Neural cell (in vitro differentiated cells): ENCODE results near the gene CDH9. TPM values are rescaled to one million over a fixed set of nuclear protein-coding genes. Genes with fewer than 3 reads are reported as not detected.

ENCODE experiments used
- H2AFZ ChIP-seq: fragments of 200-600, 300-800 bp; sonication (generic), shearing (Covaris generic); 2 replicates; pipeline ENCODE4 v1.6.0; 2014; ENCODE audit warnings: low read depth, mild to moderate bottlenecking, antibody characterized with exemption, low read length, moderate library complexity
- H3F3A ChIP-seq: fragments of 200-600 bp; shearing (Covaris generic); 2 replicates; pipeline ENCODE4 v1.6.1; 2016; ENCODE audit warnings: mild to moderate bottlenecking, moderate library complexity, mixed read lengths, antibody characterized with exemption, low read length; ENCODE audit not compliant: insufficient read depth, poor library complexity, severe bottlenecking
- H3K27ac ChIP-seq: fragments of 200-600, 300-800 bp; sonication (generic), shearing (Covaris generic); 2 replicates; pipeline ENCODE4 v1.5.1; 2014; ENCODE audit warnings: mild to moderate bottlenecking, low read length, moderate library complexity
- H3K27me3 ChIP-seq: fragments of 300-800, 200-600 bp; sonication (generic), shearing (Covaris generic); 2 replicates; pipeline ENCODE4 v1.6.0; 2014; ENCODE audit warnings: mild to moderate bottlenecking, low read depth, low read length, moderate library complexity; ENCODE audit not compliant: insufficient read depth
- H3K36me3 ChIP-seq: fragments of 300-800, 200-600 bp; sonication (generic), shearing (Covaris generic); 2 replicates; pipeline ENCODE4 v1.5.1; 2014; ENCODE audit warnings: mild to moderate bottlenecking, antibody characterized with exemption, low read length, moderate library complexity; ENCODE audit not compliant: insufficient read depth
- H3K4me2 ChIP-seq: fragments of 300-800, 200-600 bp; sonication (generic), shearing (Covaris generic); 2 replicates; pipeline ENCODE4 v1.6.0; 2014; ENCODE audit warnings: mild to moderate bottlenecking, low read length
- H3K4me3 ChIP-seq: fragments of 300-800, 200-600 bp; sonication (generic), shearing (Covaris generic); 2 replicates; pipeline ENCODE4 v1.5.1; 2014; ENCODE audit warnings: mild to moderate bottlenecking, low read length, moderate library complexity
- H3K79me2 ChIP-seq: fragments of 200-600 bp; shearing (Covaris generic); replicated peaks from 2 replicates; pipeline ENCODE4 v1.6.0; 2014; ENCODE audit warnings: mild to moderate bottlenecking, low read length, moderate library complexity; ENCODE audit not compliant: insufficient read depth
- H3K9ac ChIP-seq: fragments of 300-800, 200-600 bp; sonication (generic), shearing (Covaris generic); 2 replicates; pipeline ENCODE4 v1.6.1; 2016; ENCODE audit warnings: mild to moderate bottlenecking, low read length, mixed read lengths
- H3K9me2 ChIP-seq: fragments of 200-600 bp; shearing (Covaris generic); 2 replicates; pipeline ENCODE4 v1.6.1; 2016; ENCODE audit warnings: mild to moderate bottlenecking, low read length, mixed read lengths; ENCODE audit not compliant: insufficient read depth
- H3K9me3 ChIP-seq: fragments of 200-600, 300-800 bp; sonication (generic), shearing (Covaris generic); 2 replicates; pipeline ENCODE4 v1.6.1; 2016; ENCODE audit warnings: mild to moderate bottlenecking, mixed run types, low read length, moderate library complexity, mixed read lengths
- H4K20me1 ChIP-seq: fragments of 200-600 bp; shearing (Covaris generic); 2 replicates; pipeline ENCODE4 v1.6.1; 2016; ENCODE audit warnings: mild to moderate bottlenecking, mixed run types; ENCODE audit not compliant: insufficient read depth
- CTCF ChIP-seq: fragments of 450-650 bp; IDR thresholded peaks from 2 replicates; pipeline ENCODE4 v1.5.1; 2014; ENCODE audit warnings: antibody characterized with exemption, mild to moderate bottlenecking, moderate library complexity; ENCODE audit not compliant: poor library complexity, severe bottlenecking
- EP300 ChIP-seq: fragments of 450-650 bp; conservative IDR thresholded peaks from 2 replicates; pipeline ENCODE4 v1.6.1; 2014; ENCODE audit warnings: antibody characterized with exemption, mild to moderate bottlenecking, moderate library complexity; ENCODE audit not compliant: poor library complexity, severe bottlenecking
- EZH2 ChIP-seq: fragments of 200-600, 300-800 bp; shearing (Covaris generic), sonication (generic); IDR thresholded peaks from 2 replicates; pipeline ENCODE4 v1.6.1; 2014; ENCODE audit warnings: antibody characterized with exemption, low read length, borderline replicate concordance, mild to moderate bottlenecking; ENCODE audit not compliant: insufficient read depth, poor library complexity, severe bottlenecking
- MXI1 ChIP-seq: fragments of 450-650 bp; conservative IDR thresholded peaks from 2 replicates; pipeline ENCODE4 v1.6.1; 2014; ENCODE audit warnings: antibody characterized with exemption, mild to moderate bottlenecking; ENCODE audit not compliant: poor library complexity, severe bottlenecking
- POLR2AphosphoS5 ChIP-seq: IDR thresholded peaks from 2 replicates; pipeline ENCODE4 v1.6.1; 2012
- RAD21 ChIP-seq: fragments of 450-650 bp; conservative IDR thresholded peaks from 2 replicates; pipeline ENCODE4 v1.6.1; 2014; ENCODE audit warnings: antibody characterized with exemption, mild to moderate bottlenecking, moderate library complexity
- REST ChIP-seq: IDR thresholded peaks from 2 replicates; pipeline ENCODE4 v1.6.1; 2012; ENCODE audit warnings: borderline replicate concordance
- SMC3 ChIP-seq: fragments of 450-650 bp; conservative IDR thresholded peaks from 2 replicates; pipeline ENCODE4 v1.6.1; 2014; ENCODE audit warnings: antibody characterized with exemption, mild to moderate bottlenecking, moderate library complexity; ENCODE audit not compliant: poor library complexity
- TAF1 ChIP-seq: IDR thresholded peaks from 2 replicates; pipeline ENCODE4 v1.6.1; 2012; ENCODE audit warnings: low read depth
- polyA plus RNA-seq: library from polyadenylated mRNA; depleted of rRNA; stranded (reverse); fragments of >200 nt; gene quantifications from 2 replicates; pipeline ENCODE4 v1.2.3, GENCODE V29; 2014

The CDH9 gene
- polyA plus RNA-seq, 1 donor from 2014 or later = 1.7 TPM

GRCh38 chr5:26955161-26955560 is 83.2 kb downstream of the CDH9 start:
- Histone ChIP-seq H2AFZ (no peak overlapping the region), H3K9me3 (no peaks in the 10 kb centered on the region), H3F3A (no peaks in the 10 kb centered on the region), H3K27me3 (no peaks in the 10 kb centered on the region), H3K4me2 (no peak overlapping the region), H3K79me2 (no peaks in the 10 kb centered on the region), H3K36me3 (no peaks in the 10 kb centered on the region), H3K9me2 (no peaks in the 10 kb centered on the region), H3K27ac (no peak overlapping the region), H3K9ac (no peak overlapping the region), H4K20me1 (no peaks in the 10 kb centered on the region), H3K4me3 (no peak overlapping the region)
- TF ChIP-seq POLR2AphosphoS5 (no peak), TAF1 (no peak), RAD21 (no peak), MXI1 (no peak), EP300 (no peak), EZH2 (no peak), REST (no peak), CTCF (no peak), SMC3 (no peak)

- no peak overlapping the region for H3K4me3 ChIP-seq
- no peaks in the 10 kb centered on the region for H3K9me3 ChIP-seq
- H3K27ac ChIP-seq = no peak overlapping the region
- H3F3A ChIP-seq = no peaks in the 10 kb centered on the region
- H3K9ac ChIP-seq = no peak overlapping the region
- H2AFZ ChIP-seq = no peak overlapping the region
- no peaks in the 10 kb centered on the region for H3K79me2 ChIP-seq
- no peaks in the 10 kb centered on the region for H3K27me3 ChIP-seq
- H3K36me3 ChIP-seq = no peaks in the 10 kb centered on the region
- H3K4me2 ChIP-seq = no peak overlapping the region
- H4K20me1 ChIP-seq = no peaks in the 10 kb centered on the region
- no peaks in the 10 kb centered on the region for H3K9me2 ChIP-seq
- TF ChIP-seq TAF1 (no peak), EP300 (no peak), REST (no peak), MXI1 (no peak), EZH2 (no peak), CTCF (no peak), SMC3 (no peak), POLR2AphosphoS5 (no peak), RAD21 (no peak)
Measured at GRCh38 chr5:26948921-26949320, 89.5 kb downstream of the CDH9 start.
